ENCODE data around the gene ARPC5L.

- no peak for TF ChIP-seq CTCF (IDR thresholded peaks at IDR 0.05; ENCODE audit: insufficient read depth, low read depth, low read length)
- no peak for TF ChIP-seq EZH2 (IDR thresholded peaks at IDR 0.05; ENCODE audit: insufficient read depth, low read length)
Observed at GRCh38 chr9:124868511-124869465, 6.9 kb downstream of the ARPC5L start.
